H9 (cell line): ENCODE results near the gene KLK7. TPM values are rescaled to one million over a fixed set of nuclear protein-coding genes. Genes with fewer than 3 reads are reported as not detected.

Experiments
- DNase-seq: peaks from one replicate; pipeline ENCODE4 v3.0.0-alpha.2; 2017
- H2AFZ ChIP-seq: one replicate; pipeline ENCODE4 v1.6.1; 2013; ENCODE audit warnings: mild to moderate bottlenecking, low read length, control low read depth, moderate library complexity
- H2AK5ac ChIP-seq: 2 replicates; pipeline ENCODE4 v1.6.1; 2013; ENCODE audit warnings: low read length, control low read depth, mixed read lengths; ENCODE audit not compliant: insufficient read length
- H2BK120ac ChIP-seq: one replicate; pipeline ENCODE4 v1.6.1; 2013; ENCODE audit warnings: low read depth, mild to moderate bottlenecking, low read length, control low read depth, inconsistent platforms; ENCODE audit not compliant: poor library complexity, severe bottlenecking
- H2BK12ac ChIP-seq: 2 replicates; pipeline ENCODE4 v1.6.1; 2013; ENCODE audit warnings: low read length, control low read depth, mixed read lengths, low read depth; ENCODE audit not compliant: insufficient read length
- H2BK15ac ChIP-seq: 2 replicates; pipeline ENCODE4 v1.6.1; 2013; ENCODE audit warnings: low read depth, low read length, control low read depth
- H2BK20ac ChIP-seq: one replicate; pipeline ENCODE4 v1.6.1; 2013; ENCODE audit warnings: low read depth, mild to moderate bottlenecking, low read length, control low read depth, inconsistent platforms; ENCODE audit not compliant: poor library complexity, severe bottlenecking
- H2BK5ac ChIP-seq: 2 replicates; pipeline ENCODE4 v1.6.1; 2013; ENCODE audit warnings: low read length, control low read depth, mixed read lengths; ENCODE audit not compliant: insufficient read length
- H3K14ac ChIP-seq: 2 replicates; pipeline ENCODE4 v1.6.1; 2013; ENCODE audit warnings: low read length, control low read depth; ENCODE audit not compliant: insufficient read depth
- H3K18ac ChIP-seq: 2 replicates; pipeline ENCODE4 v1.6.1; 2013; ENCODE audit warnings: low read depth, mild to moderate bottlenecking, mixed read lengths, low read length, control low read depth; ENCODE audit not compliant: insufficient read length
- H3K23ac ChIP-seq: 2 replicates; pipeline ENCODE4 v1.6.1; 2013; ENCODE audit warnings: low read length, control low read depth, mixed read lengths, low read depth; ENCODE audit not compliant: insufficient read length
- H3K23me2 ChIP-seq: 2 replicates; pipeline ENCODE4 v1.6.1; 2013; ENCODE audit warnings: low read depth, mild to moderate bottlenecking, mixed read lengths, low read length, control low read depth; ENCODE audit not compliant: insufficient read length, poor library complexity, severe bottlenecking
- H3K27ac ChIP-seq: 2 replicates; pipeline ENCODE4 v1.5.1; 2013; ENCODE audit warnings: low read length, control low read depth, mixed read lengths, low read depth; ENCODE audit not compliant: insufficient read length
- H3K27me3 ChIP-seq: 2 replicates; pipeline ENCODE4 v1.6.1; 2013; ENCODE audit warnings: low read length, control low read depth, inconsistent platforms; ENCODE audit not compliant: insufficient read depth
- H3K4ac ChIP-seq: 2 replicates; pipeline ENCODE4 v1.6.1; 2013; ENCODE audit warnings: low read depth, mild to moderate bottlenecking, control low read depth, inconsistent platforms, low read length, moderate library complexity
- H3K4me1 ChIP-seq: 2 replicates; pipeline ENCODE4 v1.6.1; 2013; ENCODE audit warnings: low read length, control low read depth, inconsistent platforms; ENCODE audit not compliant: insufficient read depth
- H3K4me2 ChIP-seq: 2 replicates; pipeline ENCODE4 v1.6.1; 2013; ENCODE audit warnings: low read length, control low read depth, mixed read lengths; ENCODE audit not compliant: insufficient read length, insufficient read depth
- H3K56ac ChIP-seq: 2 replicates; pipeline ENCODE4 v1.6.1; 2013; ENCODE audit warnings: low read depth, mild to moderate bottlenecking, mixed read lengths, low read length, control low read depth; ENCODE audit not compliant: insufficient read length
- H3K79me1 ChIP-seq: 2 replicates; pipeline ENCODE4 v1.6.1; 2013; ENCODE audit warnings: low read depth, mild to moderate bottlenecking, moderate library complexity, low read length, control low read depth, inconsistent platforms; ENCODE audit not compliant: insufficient read depth, poor library complexity, severe bottlenecking
- H3K79me2 ChIP-seq: 2 replicates; pipeline ENCODE4 v1.6.1; 2013; ENCODE audit warnings: low read length, control low read depth, inconsistent platforms; ENCODE audit not compliant: insufficient read depth
- H3K9ac ChIP-seq: 2 replicates; pipeline ENCODE4 v1.6.1; 2013; ENCODE audit warnings: low read length, control low read depth, mixed read lengths; ENCODE audit not compliant: insufficient read length; ENCODE audit errors: extremely low read depth
- H3K9me3 ChIP-seq: one replicate; pipeline ENCODE4 v1.6.1; 2013; ENCODE audit warnings: low read depth, low read length, inconsistent platforms; ENCODE audit not compliant: control insufficient read depth
- H3T11ph ChIP-seq: one replicate; pipeline ENCODE4 v1.6.1; 2013; ENCODE audit warnings: mild to moderate bottlenecking, low read length, control low read depth, inconsistent platforms
- H4K20me1 ChIP-seq: one replicate; pipeline ENCODE4 v1.6.1; 2013; ENCODE audit not compliant: control insufficient read depth, insufficient read length, insufficient read depth
- H4K5ac ChIP-seq: 2 replicates; pipeline ENCODE4 v1.6.1; 2013; ENCODE audit warnings: low read depth, mild to moderate bottlenecking, mixed read lengths, low read length, control low read depth; ENCODE audit not compliant: insufficient read length
- H4K8ac ChIP-seq: replicated peaks from 2 replicates; pipeline ENCODE4 v1.6.1; 2013; ENCODE audit warnings: low read length, control low read depth, mixed read lengths, low read depth; ENCODE audit not compliant: insufficient read length
- H4K91ac ChIP-seq: 2 replicates; pipeline ENCODE4 v1.6.1; 2013; ENCODE audit warnings: low read depth, mild to moderate bottlenecking, moderate library complexity, mixed read lengths, low read length, control low read depth; ENCODE audit not compliant: insufficient read length
- H3K27ac Mint-ChIP-seq, 3 experiments: 2 replicates in 2 of 3; 3 replicates in 1 of 3; pipeline ENCODE4 v1.8.0; 2020 to 2021; ENCODE audit warnings: mixed read lengths in 3 of 3, mild to moderate bottlenecking in 1 of 3, moderate library complexity in 1 of 3
- H3K27me3 Mint-ChIP-seq: 2 replicates; pipeline ENCODE4 v1.8.0; 2021; ENCODE audit warnings: low read depth, mild to moderate bottlenecking, moderate library complexity, mixed read lengths
- H3K36me3 Mint-ChIP-seq, 3 experiments: 2 replicates in 2 of 3; 3 replicates in 1 of 3; pipeline ENCODE4 v1.8.0; 2020 to 2021; ENCODE audit warnings: low read depth in 3 of 3, mixed read lengths in 3 of 3; ENCODE audit not compliant: insufficient read depth in 1 of 3
- H3K4me1 Mint-ChIP-seq, 2 experiments: 2 replicates each; pipeline ENCODE4 v1.8.0; 2020; ENCODE audit warnings: mixed read lengths in 2 of 2
- H3K4me3 Mint-ChIP-seq, 2 experiments: 2 replicates in 1 of 2; 3 replicates in 1 of 2; pipeline ENCODE4 v1.8.0; 2020 to 2021; ENCODE audit warnings: mild to moderate bottlenecking in 2 of 2, mixed read lengths in 2 of 2, moderate library complexity in 1 of 2
- H3K9me3 Mint-ChIP-seq, 2 experiments: 2 replicates in 1 of 2; 3 replicates in 1 of 2; pipeline ENCODE4 v1.8.0; 2020; ENCODE audit warnings: mild to moderate bottlenecking in 2 of 2, mixed read lengths in 2 of 2, moderate library complexity in 1 of 2
- WGBS: extraction: QIAGEN DNeasy Blood & Tissue Kit; methylation state at CpG from one replicate; pipeline ENCODE4 v1.1.7; 2013; ENCODE audit warnings: missing lambda C conversion rate, low lambda C conversion rate, mixed read lengths; ENCODE audit not compliant: insufficient read length; ENCODE audit errors: extremely low coverage; 5-methylcytosine and 5-hydroxymethylcytosine counted together
- total RNA-seq: library from RNA; stranded (reverse); gene quantifications from 2 replicates; pipeline ENCODE4 v1.2.1, GENCODE V29; 2021
- TF ChIP-seq, protein P1 (sequence below): fragments of 200-600 bp; sonication (generic); conservative IDR thresholded peaks from 3 replicates; pipeline ENCODE4 v1.8.0; 2021; ENCODE audit warnings: antibody characterized with exemption, mild to moderate bottlenecking

KLK7 gene
- total RNA-seq, 1 experiment from 2014 or later = 0.52 TPM

DNA sequence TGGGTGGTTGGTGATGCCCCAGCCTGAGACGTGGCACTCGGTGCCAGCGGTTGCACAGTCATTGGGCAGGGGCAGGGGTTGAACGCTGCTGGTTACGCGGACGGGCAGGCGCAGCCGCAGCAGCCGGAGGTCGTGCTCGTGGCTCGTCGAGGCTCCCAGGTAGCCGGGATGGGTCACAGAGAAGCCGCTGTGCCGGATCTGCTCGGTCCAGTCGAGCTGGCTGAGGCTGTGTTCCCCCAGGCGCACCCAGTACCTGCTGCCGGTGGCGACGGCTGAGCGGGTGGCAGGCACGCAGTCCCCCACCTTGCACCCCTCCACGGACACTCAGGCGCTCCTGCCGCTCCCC lies 48.1 kb upstream of the KLK7 start:
- Histone ChIP-seq H3K56ac (no peak overlapping the region), H4K20me1 (no peaks in the 10 kb centered on the region), H3K18ac (no peak overlapping the region), H2BK12ac (no peak overlapping the region), H3K4ac (no peak overlapping the region), H3K23me2 (no peaks in the 10 kb centered on the region), H3K79me1 (no peaks in the 10 kb centered on the region), H3K14ac (no peak overlapping the region), H4K5ac (no peak overlapping the region), H3K4me1 (no peaks in the 10 kb centered on the region; the same call in 1 of the 2 replicates), H2AFZ (no peak overlapping the region), H2BK15ac (no peak overlapping the region), H2BK120ac (no peak overlapping the region), H4K8ac (no peak overlapping the region), H3K27ac (no peak overlapping the region), H2AK5ac (no peak overlapping the region), H3K9ac (no peak overlapping the region), H3K23ac (no peak overlapping the region), H2BK20ac (no peak overlapping the region), H4K91ac (no peak overlapping the region), H3K27me3 (no peaks in the 10 kb centered on the region), H3K4me2 (no peak overlapping the region), H3K9me3 (no peaks in the 10 kb centered on the region), H3K79me2 (no peaks in the 10 kb centered on the region), H2BK5ac (no peak overlapping the region), H3T11ph (no peak overlapping the region)
- TF ChIP-seq, protein P1, sequence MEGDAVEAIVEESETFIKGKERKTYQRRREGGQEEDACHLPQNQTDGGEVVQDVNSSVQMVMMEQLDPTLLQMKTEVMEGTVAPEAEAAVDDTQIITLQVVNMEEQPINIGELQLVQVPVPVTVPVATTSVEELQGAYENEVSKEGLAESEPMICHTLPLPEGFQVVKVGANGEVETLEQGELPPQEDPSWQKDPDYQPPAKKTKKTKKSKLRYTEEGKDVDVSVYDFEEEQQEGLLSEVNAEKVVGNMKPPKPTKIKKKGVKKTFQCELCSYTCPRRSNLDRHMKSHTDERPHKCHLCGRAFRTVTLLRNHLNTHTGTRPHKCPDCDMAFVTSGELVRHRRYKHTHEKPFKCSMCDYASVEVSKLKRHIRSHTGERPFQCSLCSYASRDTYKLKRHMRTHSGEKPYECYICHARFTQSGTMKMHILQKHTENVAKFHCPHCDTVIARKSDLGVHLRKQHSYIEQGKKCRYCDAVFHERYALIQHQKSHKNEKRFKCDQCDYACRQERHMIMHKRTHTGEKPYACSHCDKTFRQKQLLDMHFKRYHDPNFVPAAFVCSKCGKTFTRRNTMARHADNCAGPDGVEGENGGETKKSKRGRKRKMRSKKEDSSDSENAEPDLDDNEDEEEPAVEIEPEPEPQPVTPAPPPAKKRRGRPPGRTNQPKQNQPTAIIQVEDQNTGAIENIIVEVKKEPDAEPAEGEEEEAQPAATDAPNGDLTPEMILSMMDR = no peak
- H3K4me1 Mint-ChIP-seq = peaks cover 22 to 34% of the 10 kb centered on the region in 2 experiments
- WGBS = no CpG with 5 or more reads among the region's 28 CpGs
- H3K27me3 Mint-ChIP-seq = peaks cover 18% of the 10 kb centered on the region
- H3K36me3 Mint-ChIP-seq = no peaks in the 10 kb centered on the region
- no peak overlapping the region for H3K27ac Mint-ChIP-seq
- no peak for DNase-seq
- H3K4me3 Mint-ChIP-seq = no peak overlapping the region
- no peaks in the 10 kb centered on the region; a peak in 1 of 5 replicates for H3K9me3 Mint-ChIP-seq
